ENCODE data around the gene SLC35F3. TPM values are rescaled to one million over a fixed set of nuclear protein-coding genes. Genes with fewer than 3 reads are reported as not detected.

SLC35F3 gene
- total and polyA plus RNA-seq, 9 of the 15 experiments (the other 6 are each of a cell fraction or from before 2014, with no cell fraction given) = 0.04 to 0.07 (median 0.04) TPM; not detected in 6

DNA sequence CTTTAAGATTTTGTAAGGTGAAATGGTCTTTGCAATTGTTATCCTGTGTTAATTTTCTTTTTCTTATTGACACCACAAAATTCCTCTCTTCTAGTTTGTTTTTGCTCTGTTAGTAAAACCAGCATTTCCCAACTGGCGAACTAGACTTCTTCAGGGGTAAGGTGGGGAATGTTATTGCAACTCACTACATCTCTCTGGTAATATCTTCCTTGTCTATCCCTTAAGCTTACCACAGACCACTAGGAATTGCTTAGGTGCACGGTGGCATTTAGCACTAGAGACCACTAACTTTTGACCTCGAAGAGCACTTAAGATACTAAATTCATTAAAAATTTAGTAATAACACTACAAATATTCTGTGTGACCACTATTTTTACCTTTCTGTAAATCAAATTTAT lies 464.6 kb downstream of the SLC35F3 start (continued):
- TF ChIP-seq, protein P1, sequence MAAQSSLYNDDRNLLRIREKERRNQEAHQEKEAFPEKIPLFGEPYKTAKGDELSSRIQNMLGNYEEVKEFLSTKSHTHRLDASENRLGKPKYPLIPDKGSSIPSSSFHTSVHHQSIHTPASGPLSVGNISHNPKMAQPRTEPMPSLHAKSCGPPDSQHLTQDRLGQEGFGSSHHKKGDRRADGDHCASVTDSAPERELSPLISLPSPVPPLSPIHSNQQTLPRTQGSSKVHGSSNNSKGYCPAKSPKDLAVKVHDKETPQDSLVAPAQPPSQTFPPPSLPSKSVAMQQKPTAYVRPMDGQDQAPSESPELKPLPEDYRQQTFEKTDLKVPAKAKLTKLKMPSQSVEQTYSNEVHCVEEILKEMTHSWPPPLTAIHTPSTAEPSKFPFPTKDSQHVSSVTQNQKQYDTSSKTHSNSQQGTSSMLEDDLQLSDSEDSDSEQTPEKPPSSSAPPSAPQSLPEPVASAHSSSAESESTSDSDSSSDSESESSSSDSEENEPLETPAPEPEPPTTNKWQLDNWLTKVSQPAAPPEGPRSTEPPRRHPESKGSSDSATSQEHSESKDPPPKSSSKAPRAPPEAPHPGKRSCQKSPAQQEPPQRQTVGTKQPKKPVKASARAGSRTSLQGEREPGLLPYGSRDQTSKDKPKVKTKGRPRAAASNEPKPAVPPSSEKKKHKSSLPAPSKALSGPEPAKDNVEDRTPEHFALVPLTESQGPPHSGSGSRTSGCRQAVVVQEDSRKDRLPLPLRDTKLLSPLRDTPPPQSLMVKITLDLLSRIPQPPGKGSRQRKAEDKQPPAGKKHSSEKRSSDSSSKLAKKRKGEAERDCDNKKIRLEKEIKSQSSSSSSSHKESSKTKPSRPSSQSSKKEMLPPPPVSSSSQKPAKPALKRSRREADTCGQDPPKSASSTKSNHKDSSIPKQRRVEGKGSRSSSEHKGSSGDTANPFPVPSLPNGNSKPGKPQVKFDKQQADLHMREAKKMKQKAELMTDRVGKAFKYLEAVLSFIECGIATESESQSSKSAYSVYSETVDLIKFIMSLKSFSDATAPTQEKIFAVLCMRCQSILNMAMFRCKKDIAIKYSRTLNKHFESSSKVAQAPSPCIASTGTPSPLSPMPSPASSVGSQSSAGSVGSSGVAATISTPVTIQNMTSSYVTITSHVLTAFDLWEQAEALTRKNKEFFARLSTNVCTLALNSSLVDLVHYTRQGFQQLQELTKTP (IDR thresholded peaks at IDR 0.05; ENCODE audit: low read depth in 1 of 2, partially characterized antibody in 2 of 2) = peak in 1 of 2 experiments; percentile 10
- TF ChIP-seq SAFB (IDR thresholded peaks at IDR 0.05; ENCODE audit: borderline replicate concordance, low read depth, low read length) (no peak), MYNN (IDR thresholded peaks at IDR 0.05) (0 out of 2 replicates have a peak, but pooled peaks have one; percentile 3), MYNN (CRISPR knock-in tag; IDR thresholded peaks at IDR 0.05) (no peak), ZNF766 (CRISPR knock-in tag; conservative IDR thresholded peaks at IDR 0.05) (0 out of 2 replicates have a peak, but pooled peaks have one; percentile 31), SIN3A (IDR thresholded peaks at IDR 0.05; ENCODE audit: borderline replicate concordance in 2 of 2, control insufficient read depth in 1 of 2, low read depth in 2 of 2, low read length in 2 of 2) (no peak)

DNA sequence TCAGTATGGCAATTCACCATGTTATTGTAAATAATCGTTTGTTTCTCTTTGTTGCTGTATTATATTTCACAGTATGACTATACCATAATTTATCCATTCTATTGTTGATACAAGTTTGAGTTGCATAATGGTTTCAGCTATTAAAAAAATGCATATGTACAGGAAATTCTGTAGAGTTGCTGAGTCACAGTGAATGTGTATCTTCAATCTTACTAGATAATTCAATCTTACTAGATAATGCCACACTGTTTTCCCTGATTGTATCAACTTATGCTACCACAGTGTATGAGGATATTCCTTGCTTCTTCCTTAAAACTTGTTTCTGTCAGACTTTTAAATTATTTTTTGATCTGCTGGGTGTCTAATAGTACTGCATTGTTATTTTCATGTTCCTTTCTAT lies 465.3 kb downstream of the SLC35F3 start:
- ChIA-PET POLR2A (interaction anchor here (1.0 kb wide), 1 partner anchor 9 kb away, joined by 3 read pairs; no protein-coding TSS in a partner anchor), CTCF (ENCODE audit: low intra/inter-chr PET ratio) (no interaction called here)
- Histone ChIP-seq H3K36me3 (ENCODE audit: control insufficient read depth, insufficient read depth, low read length) (peaks cover 6% of the 10 kb centered on the region), H3K4me1 (replicated peaks in 1 of 2; ENCODE audit: control insufficient read depth in 2 of 2, insufficient read depth in 2 of 2, low read length in 2 of 2) (peaks cover 5 to 34% of the 10 kb centered on the region in 2 experiments), H3K4me3 (no peak overlapping the region), H2AFZ (ENCODE audit: low read depth, low read length) (peak overlapping the region; percentile 6), H3K9me1 (ENCODE audit: control insufficient read depth, insufficient read depth, low read length) (no peaks in the 10 kb centered on the region), H3K27me3 (ENCODE audit: control insufficient read depth in 2 of 2, insufficient read depth in 2 of 2, low read length in 2 of 2) (no peaks in the 10 kb centered on the region), H3K4me2 (ENCODE audit: insufficient read depth, low read length) (0 out of 2 replicates have a peak overlapping the region, but pooled peaks have one; percentile 0), H3K9me3 (replicated peaks; ENCODE audit: control insufficient read depth, insufficient read depth, low read depth, low read length) (no peaks in the 10 kb centered on the region), H4K20me1 (replicated peaks; ENCODE audit: control insufficient read depth, insufficient read depth, low read length) (no peaks in the 10 kb centered on the region), H3K27ac (ENCODE audit: extremely low read depth, low read depth, low read length) (peak overlapping the region; percentile 7; the same call in 1 of the 3 replicates), H3K79me2 (ENCODE audit: control insufficient read depth, insufficient read depth, low read length) (peaks cover 33% of the 10 kb centered on the region), H3K9ac (ENCODE audit: insufficient read depth in 1 of 2, low read depth in 2 of 2, low read length in 2 of 2) (no peak overlapping the region; a peak in 1 of 4 replicates)
- ATAC-seq (no peak), FAIRE-seq (no peak), DNase-seq (ENCODE audit: extremely low read depth in 1 of 4, low spot score in 3 of 4) (no peak)
- 25% methylated on average over 1 of the region's 1 CpG for WGBS (ENCODE audit: insufficient coverage, low coverage, missing lambda C conversion rate)
- intact Hi-C loops (cut with micrococcal nuclease) = loop anchor here (5.0 to 10.0 kb wide), 3 partner anchors 233 to 723 kb away; no protein-coding TSS in a partner anchor
- no TSS peak for BruUV-seq (replicated peaks)
- in situ Hi-C loops (cut with MboI) = no loop called here
- TF ChIP-seq ZNF384 (IDR thresholded peaks at IDR 0.05; ENCODE audit: low read depth, low read length) = no peak
- TF ChIP-seq ARID1B (IDR thresholded peaks at IDR 0.05) = peak; percentile 76
- TF ChIP-seq, protein P2, sequence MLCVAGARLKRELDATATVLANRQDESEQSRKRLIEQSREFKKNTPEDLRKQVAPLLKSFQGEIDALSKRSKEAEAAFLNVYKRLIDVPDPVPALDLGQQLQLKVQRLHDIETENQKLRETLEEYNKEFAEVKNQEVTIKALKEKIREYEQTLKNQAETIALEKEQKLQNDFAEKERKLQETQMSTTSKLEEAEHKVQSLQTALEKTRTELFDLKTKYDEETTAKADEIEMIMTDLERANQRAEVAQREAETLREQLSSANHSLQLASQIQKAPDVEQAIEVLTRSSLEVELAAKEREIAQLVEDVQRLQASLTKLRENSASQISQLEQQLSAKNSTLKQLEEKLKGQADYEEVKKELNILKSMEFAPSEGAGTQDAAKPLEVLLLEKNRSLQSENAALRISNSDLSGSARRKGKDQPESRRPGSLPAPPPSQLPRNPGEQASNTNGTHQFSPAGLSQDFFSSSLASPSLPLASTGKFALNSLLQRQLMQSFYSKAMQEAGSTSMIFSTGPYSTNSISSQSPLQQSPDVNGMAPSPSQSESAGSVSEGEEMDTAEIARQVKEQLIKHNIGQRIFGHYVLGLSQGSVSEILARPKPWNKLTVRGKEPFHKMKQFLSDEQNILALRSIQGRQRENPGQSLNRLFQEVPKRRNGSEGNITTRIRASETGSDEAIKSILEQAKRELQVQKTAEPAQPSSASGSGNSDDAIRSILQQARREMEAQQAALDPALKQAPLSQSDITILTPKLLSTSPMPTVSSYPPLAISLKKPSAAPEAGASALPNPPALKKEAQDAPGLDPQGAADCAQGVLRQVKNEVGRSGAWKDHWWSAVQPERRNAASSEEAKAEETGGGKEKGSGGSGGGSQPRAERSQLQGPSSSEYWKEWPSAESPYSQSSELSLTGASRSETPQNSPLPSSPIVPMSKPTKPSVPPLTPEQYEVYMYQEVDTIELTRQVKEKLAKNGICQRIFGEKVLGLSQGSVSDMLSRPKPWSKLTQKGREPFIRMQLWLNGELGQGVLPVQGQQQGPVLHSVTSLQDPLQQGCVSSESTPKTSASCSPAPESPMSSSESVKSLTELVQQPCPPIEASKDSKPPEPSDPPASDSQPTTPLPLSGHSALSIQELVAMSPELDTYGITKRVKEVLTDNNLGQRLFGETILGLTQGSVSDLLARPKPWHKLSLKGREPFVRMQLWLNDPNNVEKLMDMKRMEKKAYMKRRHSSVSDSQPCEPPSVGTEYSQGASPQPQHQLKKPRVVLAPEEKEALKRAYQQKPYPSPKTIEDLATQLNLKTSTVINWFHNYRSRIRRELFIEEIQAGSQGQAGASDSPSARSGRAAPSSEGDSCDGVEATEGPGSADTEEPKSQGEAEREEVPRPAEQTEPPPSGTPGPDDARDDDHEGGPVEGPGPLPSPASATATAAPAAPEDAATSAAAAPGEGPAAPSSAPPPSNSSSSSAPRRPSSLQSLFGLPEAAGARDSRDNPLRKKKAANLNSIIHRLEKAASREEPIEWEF (CRISPR knock-in tag; IDR thresholded peaks at IDR 0.05) = no peak
- peak; percentile 84 for TF ChIP-seq SMARCA4 (IDR thresholded peaks at IDR 0.05)
- TF ChIP-seq NFE2L1 (tag; IDR thresholded peaks at IDR 0.05; ENCODE audit: borderline replicate concordance, low read depth) = peak; percentile 86
- peak; percentile 36 for TF ChIP-seq ASH1L (IDR thresholded peaks at IDR 0.05; ENCODE audit: borderline replicate concordance, low read depth, partially characterized antibody)

Measured in K562 (cell line).